GM12801 (cell line): Measurements from ENCODE around the gene HAUS1.

Experiments used
- TF ChIP-seq, protein P1 (sequence below): IDR thresholded peaks from one replicate; pipeline ENCODE4 v1.5.1; 2011; ENCODE audit warnings: control low read depth; ENCODE audit not compliant: insufficient read length; ENCODE audit errors: extremely low read depth

Gene HAUS1

GRCh38 chr18:46072959-46073358, 31.2 kb upstream of the HAUS1 start:
- TF ChIP-seq, protein P1, sequence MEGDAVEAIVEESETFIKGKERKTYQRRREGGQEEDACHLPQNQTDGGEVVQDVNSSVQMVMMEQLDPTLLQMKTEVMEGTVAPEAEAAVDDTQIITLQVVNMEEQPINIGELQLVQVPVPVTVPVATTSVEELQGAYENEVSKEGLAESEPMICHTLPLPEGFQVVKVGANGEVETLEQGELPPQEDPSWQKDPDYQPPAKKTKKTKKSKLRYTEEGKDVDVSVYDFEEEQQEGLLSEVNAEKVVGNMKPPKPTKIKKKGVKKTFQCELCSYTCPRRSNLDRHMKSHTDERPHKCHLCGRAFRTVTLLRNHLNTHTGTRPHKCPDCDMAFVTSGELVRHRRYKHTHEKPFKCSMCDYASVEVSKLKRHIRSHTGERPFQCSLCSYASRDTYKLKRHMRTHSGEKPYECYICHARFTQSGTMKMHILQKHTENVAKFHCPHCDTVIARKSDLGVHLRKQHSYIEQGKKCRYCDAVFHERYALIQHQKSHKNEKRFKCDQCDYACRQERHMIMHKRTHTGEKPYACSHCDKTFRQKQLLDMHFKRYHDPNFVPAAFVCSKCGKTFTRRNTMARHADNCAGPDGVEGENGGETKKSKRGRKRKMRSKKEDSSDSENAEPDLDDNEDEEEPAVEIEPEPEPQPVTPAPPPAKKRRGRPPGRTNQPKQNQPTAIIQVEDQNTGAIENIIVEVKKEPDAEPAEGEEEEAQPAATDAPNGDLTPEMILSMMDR: no peak

DNA sequence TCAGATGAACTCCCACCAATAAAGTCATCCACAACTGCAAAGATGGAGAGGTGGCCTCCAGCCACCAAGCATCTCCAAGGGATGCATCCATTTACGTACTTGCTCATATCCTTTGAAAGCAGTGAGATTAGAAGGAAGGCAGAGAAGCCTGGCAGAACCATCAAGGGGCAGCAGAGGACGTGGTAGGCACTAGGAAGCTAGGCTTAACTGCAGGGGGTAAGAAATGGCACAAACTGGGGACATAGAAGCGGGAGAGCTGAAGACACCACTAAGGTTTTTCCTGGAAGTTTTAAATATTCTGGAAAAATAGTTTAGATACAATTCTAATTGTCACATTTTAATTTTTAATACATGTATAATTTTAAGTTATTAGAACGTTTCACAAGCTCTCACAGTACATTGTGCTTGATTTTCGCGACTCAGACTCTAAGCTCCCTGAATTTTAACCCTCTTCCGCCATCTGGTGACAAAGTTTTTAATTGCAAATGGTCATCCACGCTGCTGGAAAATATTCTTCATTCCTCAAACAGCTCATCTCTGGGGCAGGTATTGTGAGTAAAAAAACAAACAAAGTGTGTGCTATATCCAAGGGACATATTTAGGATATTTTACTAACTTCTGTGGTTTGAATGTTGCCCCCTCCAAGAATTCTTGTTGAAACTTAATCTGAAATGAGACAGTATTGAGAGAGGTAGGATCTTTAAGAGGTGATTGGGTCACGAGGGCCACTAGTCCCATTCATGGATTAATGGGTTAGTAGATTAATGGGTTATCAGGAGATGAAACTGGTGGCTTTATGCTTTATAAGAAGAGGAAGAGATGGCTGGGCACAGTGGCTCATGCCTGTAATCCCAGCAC, 30.5 kb upstream of the HAUS1 start:
- TF ChIP-seq, protein P1: no peak

DNA sequence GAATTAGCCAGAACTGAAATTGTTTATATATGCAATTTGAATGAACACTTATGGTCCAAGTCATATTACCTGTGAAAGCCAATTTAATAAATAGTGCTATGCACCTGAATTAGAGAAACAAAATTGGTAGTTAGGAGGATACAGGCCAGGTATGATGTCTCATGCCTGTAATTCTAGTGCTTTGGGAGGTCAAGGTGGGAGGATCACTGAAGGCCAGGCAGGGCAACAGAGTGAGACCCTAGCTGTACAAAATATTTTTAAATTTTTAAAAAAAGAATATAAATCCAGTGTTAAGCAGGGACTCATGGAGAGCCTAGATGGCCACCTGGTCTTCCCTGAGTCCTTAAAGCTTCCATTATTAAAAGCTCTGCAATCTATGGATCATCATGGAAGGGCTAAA, 24.8 kb upstream of the HAUS1 start:
- TF ChIP-seq, protein P1: no peak

GRCh38 chr18:46080156-46080555, 24.0 kb upstream of the HAUS1 start:
- TF ChIP-seq, protein P1: no peak

DNA sequence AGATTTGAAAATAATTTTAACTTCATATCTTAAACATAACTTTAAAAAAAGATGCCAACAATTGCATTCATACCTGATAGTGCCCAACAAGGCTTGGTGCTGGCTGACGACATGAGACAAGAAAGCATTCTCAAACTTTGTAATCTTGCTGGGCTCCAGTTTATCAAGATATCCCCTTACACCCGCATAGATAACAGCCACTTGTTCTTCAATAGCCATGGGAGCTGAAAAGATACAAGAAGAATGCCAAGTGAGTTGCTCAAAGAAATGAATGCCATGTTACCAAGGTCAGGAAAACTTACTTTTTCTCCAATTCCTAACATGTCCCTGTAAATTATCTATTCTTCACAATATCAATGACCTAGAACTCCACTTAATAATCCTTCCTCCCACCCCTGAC, 19.8 kb upstream of the HAUS1 start:
- TF ChIP-seq, protein P1: no peak

- TF ChIP-seq, protein P1: no peak
Observed at GRCh38 chr18:46095532-46095931, 8.7 kb upstream of the HAUS1 start.

DNA sequence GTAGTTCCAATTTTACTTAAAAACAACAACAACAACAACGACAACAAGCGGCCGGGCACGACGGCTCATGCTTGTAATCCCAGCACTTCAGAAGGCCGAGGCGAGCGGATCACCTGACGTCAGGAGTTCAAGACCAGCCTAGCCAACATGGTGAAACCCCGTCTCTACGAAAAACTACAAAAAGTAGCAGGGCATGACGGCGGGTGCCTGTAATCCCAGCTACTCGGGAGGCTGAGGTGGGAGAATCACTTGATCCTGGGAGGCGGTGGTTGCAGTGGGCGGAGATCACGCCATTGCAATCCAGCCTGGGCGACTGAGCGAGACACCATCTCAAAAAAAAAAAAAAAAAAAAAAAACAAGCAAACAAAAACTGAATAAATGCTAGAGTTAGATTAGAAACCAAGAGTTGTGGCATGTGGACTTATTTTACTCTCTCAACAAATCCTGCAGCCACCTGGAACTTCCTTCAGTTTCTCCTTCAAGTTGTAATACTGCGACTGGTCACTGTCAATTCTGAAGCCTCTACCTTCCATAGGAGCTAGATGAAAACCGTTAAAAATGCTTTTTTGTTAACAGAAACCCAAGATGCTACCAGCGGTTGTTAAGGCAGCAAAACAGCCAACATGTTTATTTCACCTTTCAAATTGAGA, 7.4 kb upstream of the HAUS1 start:
- TF ChIP-seq, protein P1: no peak
